ENCODE measurements around the gene TOM1L1.

GRCh38 chr17:54899201-54899600, 1.5 kb upstream of the TOM1L1 start:
- TF ChIP-seq CTCF (conservative IDR thresholded peaks at IDR 0.05; ENCODE audit: low read depth, low read length) (no peak), EZH2phosphoT487 (IDR thresholded peaks at IDR 0.05; ENCODE audit: borderline replicate concordance, low read length) (no peak)

All from PC-3 (cell line).